Lower leg skin (tissue), 3 donors: Measurements from ENCODE around the gene MAP2K6.

Experiments used
- POLR2A ChIP-seq, 2 donors: fragments of 450-650 bp; IDR thresholded peaks; one replicate each; pipeline ENCODE4 v1.6.1; 2016 to 2017; ENCODE audit warnings: antibody characterized with exemption in 2 of 2, mild to moderate bottlenecking in 1 of 2, moderate library complexity in 1 of 2
- TF ChIP-seq, protein P1 (sequence below), 3 donors: fragments of 450-650 bp; IDR thresholded peaks; one replicate each; pipeline ENCODE4 v1.5.1; 2016; ENCODE audit warnings: antibody characterized with exemption in 3 of 3, mild to moderate bottlenecking in 3 of 3, moderate library complexity in 2 of 3

GRCh38 chr17:69495787-69496186 is 81.3 kb downstream of the MAP2K6 start:
- no peak for TF ChIP-seq POLR2A (IDR thresholded peaks at IDR 0.05)
- TF ChIP-seq, protein P1, sequence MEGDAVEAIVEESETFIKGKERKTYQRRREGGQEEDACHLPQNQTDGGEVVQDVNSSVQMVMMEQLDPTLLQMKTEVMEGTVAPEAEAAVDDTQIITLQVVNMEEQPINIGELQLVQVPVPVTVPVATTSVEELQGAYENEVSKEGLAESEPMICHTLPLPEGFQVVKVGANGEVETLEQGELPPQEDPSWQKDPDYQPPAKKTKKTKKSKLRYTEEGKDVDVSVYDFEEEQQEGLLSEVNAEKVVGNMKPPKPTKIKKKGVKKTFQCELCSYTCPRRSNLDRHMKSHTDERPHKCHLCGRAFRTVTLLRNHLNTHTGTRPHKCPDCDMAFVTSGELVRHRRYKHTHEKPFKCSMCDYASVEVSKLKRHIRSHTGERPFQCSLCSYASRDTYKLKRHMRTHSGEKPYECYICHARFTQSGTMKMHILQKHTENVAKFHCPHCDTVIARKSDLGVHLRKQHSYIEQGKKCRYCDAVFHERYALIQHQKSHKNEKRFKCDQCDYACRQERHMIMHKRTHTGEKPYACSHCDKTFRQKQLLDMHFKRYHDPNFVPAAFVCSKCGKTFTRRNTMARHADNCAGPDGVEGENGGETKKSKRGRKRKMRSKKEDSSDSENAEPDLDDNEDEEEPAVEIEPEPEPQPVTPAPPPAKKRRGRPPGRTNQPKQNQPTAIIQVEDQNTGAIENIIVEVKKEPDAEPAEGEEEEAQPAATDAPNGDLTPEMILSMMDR (IDR thresholded peaks at IDR 0.05) = no peak
